Activated gamma-delta T cell treated with anti-CD3 and anti-CD28 coated beads, Interleukin-2, amount 50 U/mL, for 16 hours (primary cell): ENCODE results near the gene SH3BP2.

ENCODE experiments used
- DNase-seq: peaks from one replicate; pipeline ENCODE4 v3.0.0-alpha.2; 2020; ENCODE audit warnings: low read depth

Gene SH3BP2

GRCh38 chr4:2819244-2820215 lies 26.6 kb downstream of the SH3BP2 start:
- no peak for DNase-seq

GRCh38 chr4:2820216-2820982 lies 27.5 kb downstream of the SH3BP2 start:
- no peak for DNase-seq

- no peak for DNase-seq
These were observed 29.8 kb downstream of the SH3BP2 start for GRCh38 chr4:2822461-2823300.

- DNase-seq, result no peak
These were observed 30.4 kb downstream of the SH3BP2 start for GRCh38 chr4:2823301-2823670.

GRCh38 chr4:2823671-2824328 lies 30.9 kb downstream of the SH3BP2 start:
- no peak for DNase-seq

GRCh38 chr4:2824329-2824835 lies 31.5 kb downstream of the SH3BP2 start:
- DNase-seq, result no peak

- no peak for DNase-seq
These were observed 32.0 kb downstream of the SH3BP2 start for GRCh38 chr4:2824836-2825381.

GRCh38 chr4:2825740-2826139 lies 32.9 kb downstream of the SH3BP2 start:
- no peak for DNase-seq

GRCh38 chr4:2827071-2827873 lies 34.4 kb downstream of the SH3BP2 start:
- no peak for DNase-seq

GRCh38 chr4:2827874-2828751 lies 35.2 kb downstream of the SH3BP2 start:
- DNase-seq, result no peak

GRCh38 chr4:2828758-2829181 lies 35.9 kb downstream of the SH3BP2 start:
- no peak for DNase-seq

- DNase-seq, result no peak
These were observed 36.5 kb downstream of the SH3BP2 start for GRCh38 chr4:2829321-2829932.

- DNase-seq, result no peak
These were observed 37.1 kb downstream of the SH3BP2 start for GRCh38 chr4:2829933-2830451.

- DNase-seq, result no peak
These were observed 38.0 kb downstream of the SH3BP2 start for GRCh38 chr4:2830632-2831610.

GRCh38 chr4:2831611-2832308 lies 38.9 kb downstream of the SH3BP2 start:
- no peak for DNase-seq

- DNase-seq, result no peak
These were observed 39.6 kb downstream of the SH3BP2 start for GRCh38 chr4:2832309-2832980.
